SK-N-SH treated with all-trans-retinoic acid at 6 μM for 48 hours (cell line): Measurements from ENCODE around the gene CIDEC.

ENCODE experiments used
- ATAC-seq: fragments of 200-7000 bp; cut with Tn5 transposase; 3 replicates; pipeline ENCODE4 v1.9.1; 2020; ENCODE audit warnings: mild to moderate bottlenecking, moderate library complexity
- ARNTL ChIP-seq: fragments of 450-650 bp; formaldehyde crosslinking; IDR thresholded peaks from 2 replicates; pipeline ENCODE4 v1.5.0; 2020; ENCODE audit warnings: low read depth, mild to moderate bottlenecking, moderate library complexity, borderline replicate concordance
- CREB5 ChIP-seq: fragments of 250-450 bp; sonication (Bioruptor Pico); IDR thresholded peaks from 2 replicates; pipeline ENCODE4 v1.5.1; 2020; ENCODE audit warnings: low read depth, mild to moderate bottlenecking, moderate library complexity
- CSDC2 ChIP-seq: fragments of 250-450 bp; sonication (Bioruptor Pico); IDR thresholded peaks from 2 replicates; pipeline ENCODE4 v1.5.0; 2020; ENCODE audit warnings: mild to moderate bottlenecking, moderate library complexity
- CSRNP3 ChIP-seq: fragments of 250-450 bp; sonication (Bioruptor Pico); IDR thresholded peaks from 2 replicates; pipeline ENCODE4 v1.5.1; 2021; ENCODE audit warnings: mild to moderate bottlenecking, moderate library complexity
- ESRRG ChIP-seq: fragments of 250-450 bp; sonication (Bioruptor Pico); IDR thresholded peaks from 2 replicates; pipeline ENCODE4 v1.6.1; 2021; ENCODE audit warnings: mild to moderate bottlenecking
- GLIS3 ChIP-seq: fragments of 250-450 bp; sonication (Bioruptor Pico); IDR thresholded peaks from 2 replicates; pipeline ENCODE4 v1.5.0; 2020; ENCODE audit warnings: mild to moderate bottlenecking, moderate library complexity
- ISL1 ChIP-seq: fragments of 250-450 bp; sonication (Bioruptor Pico); IDR thresholded peaks from 2 replicates; pipeline ENCODE4 v2.1.2; 2022; ENCODE audit warnings: mild to moderate bottlenecking, moderate library complexity
- OSR1 ChIP-seq: fragments of 250-450 bp; sonication (Bioruptor Pico); IDR thresholded peaks from 2 replicates; pipeline ENCODE4 v1.8.0; 2022; ENCODE audit warnings: moderate library complexity, mild to moderate bottlenecking, inconsistent platforms
- PATZ1 ChIP-seq: fragments of 250-450 bp; sonication (Bioruptor Pico); IDR thresholded peaks from 2 replicates; pipeline ENCODE4 v1.8.0; 2020; ENCODE audit warnings: mild to moderate bottlenecking, moderate library complexity, borderline replicate concordance
- PPARA ChIP-seq: fragments of 250-450 bp; sonication (Bioruptor Pico); IDR thresholded peaks from 2 replicates; pipeline ENCODE4 v1.5.0; 2020; ENCODE audit warnings: mild to moderate bottlenecking, borderline replicate concordance
- RARB ChIP-seq: fragments of 250-450 bp; sonication (Bioruptor Pico); IDR thresholded peaks from 2 replicates; pipeline ENCODE4 v1.8.0; 2021; ENCODE audit warnings: mild to moderate bottlenecking, moderate library complexity
- SNAI2 ChIP-seq: fragments of 250-450 bp; sonication (Bioruptor Pico); IDR thresholded peaks from 2 replicates; pipeline ENCODE4 v1.5.0; 2020; ENCODE audit warnings: mild to moderate bottlenecking, moderate library complexity
- TCF4 ChIP-seq: fragments of 250-450 bp; sonication (Bioruptor Pico); IDR thresholded peaks from 2 replicates; pipeline ENCODE4 v1.8.0; 2021; ENCODE audit warnings: mild to moderate bottlenecking, moderate library complexity, borderline replicate concordance
- TOX ChIP-seq: fragments of 250-450 bp; sonication (Bioruptor Pico); IDR thresholded peaks from 2 replicates; pipeline ENCODE4 v1.8.0; 2021; ENCODE audit warnings: mild to moderate bottlenecking, moderate library complexity, borderline replicate concordance
- ZC3H10 ChIP-seq: fragments of 250-450 bp; sonication (Bioruptor Pico); IDR thresholded peaks from 2 replicates; pipeline ENCODE4 v1.5.1; 2021; ENCODE audit warnings: mild to moderate bottlenecking, moderate library complexity
- ZFP3 ChIP-seq: fragments of 250-450 bp; sonication (Bioruptor Pico); IDR thresholded peaks from 2 replicates; pipeline ENCODE4 v1.5.0; 2020; ENCODE audit warnings: mild to moderate bottlenecking, moderate library complexity
- ZFP30 ChIP-seq: fragments of 450-650 bp; formaldehyde crosslinking; IDR thresholded peaks from 2 replicates; pipeline ENCODE4 v1.5.0; 2022; ENCODE audit warnings: mild to moderate bottlenecking, moderate library complexity
- ZNF565 ChIP-seq: fragments of 450-650 bp; formaldehyde crosslinking; conservative IDR thresholded peaks from 2 replicates; pipeline ENCODE4 v1.5.0; 2020; ENCODE audit warnings: low read depth, mild to moderate bottlenecking, moderate library complexity
- ZNF70 ChIP-seq: fragments of 450-650 bp; formaldehyde crosslinking; IDR thresholded peaks from 2 replicates; pipeline ENCODE4 v1.5.0; 2020; ENCODE audit warnings: mild to moderate bottlenecking, moderate library complexity
- ZNF8 ChIP-seq: fragments of 450-650 bp; formaldehyde crosslinking; IDR thresholded peaks from 2 replicates; pipeline ENCODE4 v1.5.0; 2020; ENCODE audit warnings: mild to moderate bottlenecking, moderate library complexity
- TF ChIP-seq, protein P1 (sequence below): fragments of 250-450 bp; sonication (Bioruptor Pico); IDR thresholded peaks from 2 replicates; pipeline ENCODE4 v1.5.0; 2020; ENCODE audit warnings: mild to moderate bottlenecking, moderate library complexity
- TF ChIP-seq, protein P2 (sequence below): fragments of 250-450 bp; sonication (Bioruptor Pico); IDR thresholded peaks from 2 replicates; pipeline ENCODE4 v1.8.0; 2021; ENCODE audit warnings: low read depth, mild to moderate bottlenecking, moderate library complexity, borderline replicate concordance

CIDEC gene

GRCh38 chr3:9912294-9912935 lies 32.4 kb upstream of the CIDEC start (continued):
- TF ChIP-seq CREB5 (CRISPR knock-in tag) (no peak), PPARA (CRISPR knock-in tag) (no peak), ZFP30 (CRISPR knock-in tag) (no peak), ESRRG (CRISPR knock-in tag) (no peak), CSDC2 (no peak), ZC3H10 (CRISPR knock-in tag) (no peak), ZNF70 (no peak), ZFP3 (no peak)

GRCh38 chr3:9911863-9912262 lies 31.8 kb upstream of the CIDEC start:
- TF ChIP-seq RARB (CRISPR knock-in tag) (no peak), ZC3H10 (CRISPR knock-in tag) (no peak), GLIS3 (CRISPR knock-in tag) (no peak), SNAI2 (CRISPR knock-in tag) (no peak), CSRNP3 (no peak), ZNF70 (no peak), ZFP3 (no peak), TOX (no peak), PPARA (CRISPR knock-in tag) (no peak), ZNF8 (no peak), ZNF565 (CRISPR knock-in tag) (no peak)
- TF ChIP-seq, protein P1, sequence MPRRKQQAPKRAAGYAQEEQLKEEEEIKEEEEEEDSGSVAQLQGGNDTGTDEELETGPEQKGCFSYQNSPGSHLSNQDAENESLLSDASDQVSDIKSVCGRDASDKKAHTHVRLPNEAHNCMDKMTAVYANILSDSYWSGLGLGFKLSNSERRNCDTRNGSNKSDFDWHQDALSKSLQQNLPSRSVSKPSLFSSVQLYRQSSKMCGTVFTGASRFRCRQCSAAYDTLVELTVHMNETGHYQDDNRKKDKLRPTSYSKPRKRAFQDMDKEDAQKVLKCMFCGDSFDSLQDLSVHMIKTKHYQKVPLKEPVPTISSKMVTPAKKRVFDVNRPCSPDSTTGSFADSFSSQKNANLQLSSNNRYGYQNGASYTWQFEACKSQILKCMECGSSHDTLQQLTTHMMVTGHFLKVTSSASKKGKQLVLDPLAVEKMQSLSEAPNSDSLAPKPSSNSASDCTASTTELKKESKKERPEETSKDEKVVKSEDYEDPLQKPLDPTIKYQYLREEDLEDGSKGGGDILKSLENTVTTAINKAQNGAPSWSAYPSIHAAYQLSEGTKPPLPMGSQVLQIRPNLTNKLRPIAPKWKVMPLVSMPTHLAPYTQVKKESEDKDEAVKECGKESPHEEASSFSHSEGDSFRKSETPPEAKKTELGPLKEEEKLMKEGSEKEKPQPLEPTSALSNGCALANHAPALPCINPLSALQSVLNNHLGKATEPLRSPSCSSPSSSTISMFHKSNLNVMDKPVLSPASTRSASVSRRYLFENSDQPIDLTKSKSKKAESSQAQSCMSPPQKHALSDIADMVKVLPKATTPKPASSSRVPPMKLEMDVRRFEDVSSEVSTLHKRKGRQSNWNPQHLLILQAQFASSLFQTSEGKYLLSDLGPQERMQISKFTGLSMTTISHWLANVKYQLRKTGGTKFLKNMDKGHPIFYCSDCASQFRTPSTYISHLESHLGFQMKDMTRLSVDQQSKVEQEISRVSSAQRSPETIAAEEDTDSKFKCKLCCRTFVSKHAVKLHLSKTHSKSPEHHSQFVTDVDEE (CRISPR knock-in tag), result no peak
- no peak for ATAC-seq

DNA sequence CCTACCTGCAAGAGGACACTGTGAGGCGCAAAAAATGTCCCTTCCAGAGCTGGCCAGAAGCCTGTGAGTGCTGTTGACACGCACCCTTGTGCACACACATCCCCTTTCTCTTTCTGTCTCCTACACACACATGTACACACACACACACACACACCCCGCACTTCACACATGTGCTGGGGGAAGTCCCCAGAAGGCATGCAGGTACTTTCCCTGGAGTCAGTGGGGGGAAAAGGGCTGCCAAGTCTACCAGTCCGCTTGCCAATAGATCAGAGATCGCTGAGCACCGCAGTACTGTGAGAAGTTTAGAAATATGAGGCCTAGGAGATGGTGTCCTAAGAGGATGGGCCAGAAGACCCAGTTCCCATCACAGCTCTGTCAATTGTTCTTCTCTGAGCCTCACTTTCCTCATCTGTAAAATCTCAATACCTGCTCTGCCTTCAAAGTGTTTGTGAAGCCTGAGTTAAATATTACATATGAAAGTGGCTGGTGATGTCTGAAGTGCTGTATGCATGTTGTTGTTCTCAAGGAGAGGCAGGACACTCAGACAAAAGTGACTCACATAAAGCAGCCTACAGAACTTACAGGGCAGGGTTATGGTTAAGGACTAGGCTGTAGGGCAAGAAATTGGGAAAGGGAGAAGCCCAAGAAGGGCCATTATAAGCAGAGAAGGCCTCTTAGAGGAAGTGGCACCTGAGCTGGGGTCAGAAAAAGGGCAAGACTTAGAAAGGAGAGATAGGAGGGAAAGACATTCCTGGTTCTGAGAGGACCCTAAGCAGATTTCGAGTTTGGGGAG lies 29.4 kb upstream of the CIDEC start:
- ATAC-seq, result no peak
- TF ChIP-seq, protein P1 (CRISPR knock-in tag), result no peak
- TF ChIP-seq ZNF565 (CRISPR knock-in tag) (no peak), ZNF70 (no peak), ZNF8 (no peak), TCF4 (CRISPR knock-in tag) (no peak), PATZ1 (no peak), CSRNP3 (no peak), ARNTL (CRISPR knock-in tag) (no peak), ISL1 (no peak), GLIS3 (CRISPR knock-in tag) (no peak), OSR1 (CRISPR knock-in tag) (no peak), PPARA (CRISPR knock-in tag) (no peak)
- TF ChIP-seq, protein P2, sequence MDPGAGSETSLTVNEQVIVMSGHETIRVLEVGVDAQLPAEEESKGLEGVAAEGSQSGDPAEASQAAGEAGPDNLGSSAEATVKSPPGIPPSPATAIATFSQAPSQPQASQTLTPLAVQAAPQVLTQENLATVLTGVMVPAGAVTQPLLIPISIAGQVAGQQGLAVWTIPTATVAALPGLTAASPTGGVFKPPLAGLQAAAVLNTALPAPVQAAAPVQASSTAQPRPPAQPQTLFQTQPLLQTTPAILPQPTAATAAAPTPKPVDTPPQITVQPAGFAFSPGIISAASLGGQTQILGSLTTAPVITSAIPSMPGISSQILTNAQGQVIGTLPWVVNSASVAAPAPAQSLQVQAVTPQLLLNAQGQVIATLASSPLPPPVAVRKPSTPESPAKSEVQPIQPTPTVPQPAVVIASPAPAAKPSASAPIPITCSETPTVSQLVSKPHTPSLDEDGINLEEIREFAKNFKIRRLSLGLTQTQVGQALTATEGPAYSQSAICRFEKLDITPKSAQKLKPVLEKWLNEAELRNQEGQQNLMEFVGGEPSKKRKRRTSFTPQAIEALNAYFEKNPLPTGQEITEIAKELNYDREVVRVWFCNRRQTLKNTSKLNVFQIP (CRISPR knock-in tag), result no peak
